ENCODE measurements around the gene CELF5. TPM values are rescaled to one million over a fixed set of nuclear protein-coding genes. Genes with fewer than 3 reads are reported as not detected.

The CELF5 gene
- total and polyA plus RNA-seq, 9 donors: 1.3 to 6.4 (median 2.8) TPM

DNA sequence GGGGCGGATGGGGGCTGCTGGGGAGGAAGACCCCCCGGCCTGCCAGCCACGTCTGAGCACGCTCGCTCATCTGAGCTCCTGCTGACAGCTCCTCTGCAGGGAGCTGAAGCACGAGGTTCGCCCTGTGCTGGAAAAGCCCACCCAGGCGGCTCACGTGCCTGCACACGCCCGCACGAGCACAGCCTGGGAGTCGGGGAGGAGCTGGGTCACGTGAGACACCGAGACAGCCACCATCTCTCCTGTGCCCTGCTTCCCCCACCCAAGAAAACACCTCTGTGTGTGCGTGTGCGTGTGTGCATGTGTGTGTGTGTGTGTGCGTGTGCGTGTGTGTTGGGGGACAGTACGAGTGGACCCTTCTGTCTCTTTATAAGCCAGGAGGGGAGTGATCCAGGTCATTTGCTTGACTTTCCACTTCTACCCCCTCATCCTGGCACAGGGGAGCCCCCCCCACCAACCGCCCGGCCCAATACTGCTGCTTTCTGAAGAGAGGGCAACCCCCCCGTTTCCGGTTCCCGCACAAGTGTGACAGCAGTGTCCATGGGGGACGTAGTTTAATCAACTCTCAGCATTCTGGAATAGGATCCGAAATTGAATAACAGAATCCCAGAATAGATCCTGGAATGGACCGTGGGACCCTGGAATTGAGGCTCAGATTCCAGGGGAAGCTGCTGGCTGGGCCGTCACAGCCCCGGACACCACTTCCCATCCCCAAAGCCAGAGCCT, 42.5 kb downstream of the CELF5 start:
- H3K4me3 ChIP-seq: no peak overlapping the region
- 24 to 34% (median 30%) methylated on average over 30 of the region's 30 CpGs for WGBS, 3 donors
- intact Hi-C loops (cut with DNase I): no loop called here
- H3K4me1 ChIP-seq (ENCODE audit: insufficient read depth): peaks cover 5% of the 10 kb centered on the region
- TF ChIP-seq POLR2A (IDR thresholded peaks at IDR 0.05) (no peak), EP300 (IDR thresholded peaks at IDR 0.05) (no peak), CTCF (IDR thresholded peaks at IDR 0.05) (no peak)
- no peaks in the 10 kb centered on the region for H3K27me3 ChIP-seq
- DNase-seq: no peak
- no peak overlapping the region for H3K27ac ChIP-seq
- H3K9me3 ChIP-seq: no peaks in the 10 kb centered on the region
- H3K36me3 ChIP-seq: no peaks in the 10 kb centered on the region

GRCh38 chr19:3268326-3268725, 43.9 kb downstream of the CELF5 start:
- no peak for TF ChIP-seq EP300 (IDR thresholded peaks at IDR 0.05)
- TF ChIP-seq CTCF (IDR thresholded peaks at IDR 0.05): no peak
- TF ChIP-seq POLR2A (IDR thresholded peaks at IDR 0.05): no peak
- Histone ChIP-seq H3K9me3 (peaks cover 0 to 6% of the 10 kb centered on the region in 2 donors), H3K4me1 (ENCODE audit: insufficient read depth) (peaks cover 5% of the 10 kb centered on the region), H3K27me3 (no peaks in the 10 kb centered on the region), H3K27ac (no peak overlapping the region), H3K4me3 (no peak overlapping the region), H3K36me3 (no peaks in the 10 kb centered on the region)
- intact Hi-C loops (cut with DNase I): no loop called here
- no peak for DNase-seq
- WGBS, 3 donors: 78 to 86% (median 79%) methylated on average over 15 of the region's 15 CpGs

DNA sequence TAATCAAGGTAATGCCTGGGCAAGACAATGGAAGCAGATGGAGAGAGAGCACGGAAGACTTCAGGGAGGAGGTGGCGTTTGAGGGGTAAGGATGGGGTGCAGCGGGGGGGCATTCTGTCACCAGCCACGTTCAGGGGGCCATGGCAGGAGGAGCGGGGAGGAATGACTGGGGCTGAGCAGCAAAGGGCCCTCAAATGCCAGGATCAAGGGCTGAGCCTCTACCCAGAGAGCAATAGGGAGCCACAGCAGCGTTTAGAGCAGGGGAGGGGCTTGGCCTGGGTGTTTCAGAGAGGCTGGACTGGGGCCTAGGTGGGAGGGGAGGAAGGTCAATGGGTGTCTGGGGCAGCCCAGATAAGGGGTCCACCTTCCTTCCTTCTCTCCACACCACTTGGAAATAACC, 44.3 kb downstream of the CELF5 start:
- peaks cover 0 to 9% of the 10 kb centered on the region in 2 donors for H3K9me3 ChIP-seq
- WGBS, 3 donors: 63 to 65% (median 64%) methylated on average over 6 of the region's 6 CpGs
- no peaks in the 10 kb centered on the region for H3K36me3 ChIP-seq
- TF ChIP-seq POLR2A (IDR thresholded peaks at IDR 0.05) (no peak), CTCF (IDR thresholded peaks at IDR 0.05) (no peak), EP300 (IDR thresholded peaks at IDR 0.05) (no peak)
- peaks cover 5% of the 10 kb centered on the region for H3K4me1 ChIP-seq (ENCODE audit: insufficient read depth)
- H3K27ac ChIP-seq: no peak overlapping the region
- H3K4me3 ChIP-seq: no peak overlapping the region
- no peak for DNase-seq
- intact Hi-C loops (cut with DNase I): no loop called here
- no peaks in the 10 kb centered on the region for H3K27me3 ChIP-seq

GRCh38 chr19:3269916-3270671, 45.6 kb downstream of the CELF5 start:
- H3K27ac ChIP-seq: no peak overlapping the region
- no peaks in the 10 kb centered on the region for H3K27me3 ChIP-seq
- no peak for DNase-seq
- H3K9me3 ChIP-seq: peaks cover 0 to 9% of the 10 kb centered on the region in 2 donors
- intact Hi-C loops (cut with DNase I): no loop called here
- no peaks in the 10 kb centered on the region for H3K36me3 ChIP-seq
- no peak overlapping the region for H3K4me3 ChIP-seq
- H3K4me1 ChIP-seq (ENCODE audit: insufficient read depth): peaks cover 5% of the 10 kb centered on the region
- WGBS, 3 donors: 4 to 10% (median 7%) methylated on average over 16 to 47 of the region's 47 CpGs
- TF ChIP-seq EP300 (IDR thresholded peaks at IDR 0.05) (no peak), POLR2A (IDR thresholded peaks at IDR 0.05) (no peak), CTCF (IDR thresholded peaks at IDR 0.05) (no peak)

Data from ovary (tissue), 9 donors.